OCI-LY1 (cell line): ENCODE measurements around the gene PICALM.

Experiments
- H2AFZ ChIP-seq: fragments of 200-600 bp; sonication (generic), shearing (Covaris generic); 2 replicates; pipeline ENCODE4 v1.6.0; 2014; ENCODE audit warnings: antibody characterized with exemption, mild to moderate bottlenecking, low read length
- H3F3A ChIP-seq: fragments of 200-600 bp; sonication (generic), shearing (Covaris generic); 2 replicates; pipeline ENCODE4 v1.6.0; 2014; ENCODE audit warnings: mild to moderate bottlenecking, antibody characterized with exemption, low read length, moderate library complexity; ENCODE audit not compliant: insufficient read depth
- H3K27ac ChIP-seq: fragments of 200-600 bp; sonication (generic); 2 replicates; pipeline ENCODE4 v1.5.1; 2014; ENCODE audit warnings: low read length, mixed run types, mild to moderate bottlenecking, low read depth; ENCODE audit not compliant: poor library complexity, severe bottlenecking
- H3K27me3 ChIP-seq: fragments of 200-600 bp; sonication (generic); 2 replicates; pipeline ENCODE4 v1.6.0; 2014; ENCODE audit warnings: antibody characterized with exemption, mild to moderate bottlenecking, low read length, moderate library complexity; ENCODE audit not compliant: insufficient read depth
- H3K36me3 ChIP-seq: fragments of 200-600 bp; sonication (generic); 2 replicates; pipeline ENCODE4 v1.6.1; 2014; ENCODE audit warnings: mild to moderate bottlenecking, antibody characterized with exemption, low read length, moderate library complexity, mixed read lengths; ENCODE audit not compliant: insufficient read depth
- H3K4me1 ChIP-seq: fragments of 200-600 bp; sonication (generic); 2 replicates; pipeline ENCODE4 v1.5.1; 2014; ENCODE audit warnings: mild to moderate bottlenecking, low read length, moderate library complexity; ENCODE audit not compliant: insufficient read depth, severe bottlenecking
- H3K4me2 ChIP-seq: fragments of 200-600 bp; sonication (generic), shearing (Covaris generic); 2 replicates; pipeline ENCODE4 v1.6.1; 2014; ENCODE audit warnings: low read length
- H3K4me3 ChIP-seq: fragments of 200-600 bp; sonication (generic); 2 replicates; pipeline ENCODE4 v1.5.1; 2014; ENCODE audit warnings: low read length, low read depth, mild to moderate bottlenecking, mixed read lengths; ENCODE audit not compliant: poor library complexity, severe bottlenecking
- H3K79me2 ChIP-seq: fragments of 200-600 bp; shearing (Covaris generic); 2 replicates; pipeline ENCODE4 v1.6.1; 2016; ENCODE audit warnings: mixed run types, low read length, mixed read lengths; ENCODE audit not compliant: insufficient read depth
- H3K9ac ChIP-seq: fragments of 200-600 bp; sonication (generic), shearing (Covaris generic); 2 replicates; pipeline ENCODE4 v1.6.1; 2014; ENCODE audit warnings: mild to moderate bottlenecking, low read length, mixed read lengths
- H3K9me2 ChIP-seq: fragments of 200-600 bp; sonication (generic), shearing (Covaris generic); 2 replicates; pipeline ENCODE4 v1.6.1; 2014; ENCODE audit warnings: low read depth, mild to moderate bottlenecking, low read length, mixed read lengths
- H3K9me3 ChIP-seq: fragments of 200-600 bp; shearing (Covaris generic); 2 replicates; pipeline ENCODE4 v1.6.1; 2014; ENCODE audit warnings: low read length, mixed read lengths
- H4K20me1 ChIP-seq: fragments of 200-600 bp; sonication (generic), shearing (Covaris generic); 2 replicates; pipeline ENCODE4 v1.6.0; 2016; ENCODE audit warnings: mild to moderate bottlenecking, low read length; ENCODE audit not compliant: insufficient read depth
- CTCF ChIP-seq: fragments of 200-600 bp; sonication (generic), shearing (Covaris generic); IDR thresholded peaks from 2 replicates; pipeline ENCODE4 v1.5.1; 2017; ENCODE audit warnings: mild to moderate bottlenecking, antibody characterized with exemption, low read length, moderate library complexity, mixed read lengths
- EZH2 ChIP-seq: fragments of 200-600 bp; sonication (generic), shearing (Covaris generic); IDR thresholded peaks from 2 replicates; pipeline ENCODE4 v1.8.0; 2017; ENCODE audit warnings: borderline replicate concordance, mixed run types, mild to moderate bottlenecking, antibody characterized with exemption, low read length, moderate library complexity, mixed read lengths

Gene PICALM

DNA sequence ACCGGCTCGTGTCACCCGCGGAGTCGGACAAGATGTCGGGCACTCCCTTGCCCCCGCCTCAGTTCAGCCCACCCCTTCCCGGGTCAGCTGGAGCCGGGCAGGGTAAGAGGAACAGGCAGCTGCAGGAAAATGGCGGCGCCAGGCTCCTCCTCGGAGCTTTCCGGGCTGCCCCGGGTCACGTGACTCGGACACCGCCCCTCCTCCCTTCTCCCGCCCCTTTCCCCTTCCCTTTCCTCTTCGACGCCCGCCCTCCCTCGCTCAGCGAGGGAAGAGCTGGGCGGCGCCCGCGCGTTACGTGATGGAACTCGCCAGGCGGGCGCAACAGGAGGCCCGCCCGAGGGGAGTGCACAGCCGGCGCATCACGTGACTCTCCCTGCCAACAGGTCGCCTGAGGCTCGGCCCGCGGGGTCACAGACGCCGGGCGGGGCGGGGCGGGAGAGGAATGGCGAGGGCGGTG, at the start of gene PICALM:
PICALM (minus strand) TSS at position 134 of the 457 bp plus-strand sequence. CDS start 304 bp downstream, outside the sequence.
- Histone ChIP-seq H3K9me2 (no peaks in the 10 kb centered on the region), H3K27ac (peak within 1 kb of the TSS; percentile 86), H3K27me3 (no peaks in the 10 kb centered on the region), H3K9me3 (no peaks in the 10 kb centered on the region), H3F3A (0 out of 2 replicates have a peak, but pooled peaks cover 3% of the 10 kb centered on the region), H3K36me3 (no peaks in the 10 kb centered on the region), H2AFZ (peak within 1 kb of the TSS; percentile 76), H3K4me2 (peak within 1 kb of the TSS; percentile 81), H4K20me1 (no peaks in the 10 kb centered on the region), H3K79me2 (peaks cover 44% of the 10 kb centered on the region), H3K4me3 (peak within 1 kb of the TSS; percentile 75), H3K9ac (peak within 1 kb of the TSS; percentile 80), H3K4me1 (peaks cover 34% of the 10 kb centered on the region)
- TF ChIP-seq CTCF, result no peak
- no peak for TF ChIP-seq EZH2

- no peaks in the 10 kb centered on the region for H3K9me3 ChIP-seq
- no peak overlapping the region for H3K27ac ChIP-seq
- no peaks in the 10 kb centered on the region for H3F3A ChIP-seq
- H3K36me3 ChIP-seq, result no peaks in the 10 kb centered on the region; the same call in 1 of the 2 replicates
- H3K4me3 ChIP-seq, result no peak overlapping the region
- H3K79me2 ChIP-seq, result no peaks in the 10 kb centered on the region
- no peak for TF ChIP-seq EZH2
- no peak for TF ChIP-seq CTCF
- no peaks in the 10 kb centered on the region for H3K9me2 ChIP-seq
- H2AFZ ChIP-seq, result no peak overlapping the region
- no peaks in the 10 kb centered on the region for H4K20me1 ChIP-seq
- no peak overlapping the region for H3K9ac ChIP-seq
- H3K4me1 ChIP-seq, result no peaks in the 10 kb centered on the region
- H3K27me3 ChIP-seq, result no peaks in the 10 kb centered on the region
- no peak overlapping the region for H3K4me2 ChIP-seq
Measured at GRCh38 chr11:86118253-86118652, 49.4 kb upstream of the PICALM start.

DNA sequence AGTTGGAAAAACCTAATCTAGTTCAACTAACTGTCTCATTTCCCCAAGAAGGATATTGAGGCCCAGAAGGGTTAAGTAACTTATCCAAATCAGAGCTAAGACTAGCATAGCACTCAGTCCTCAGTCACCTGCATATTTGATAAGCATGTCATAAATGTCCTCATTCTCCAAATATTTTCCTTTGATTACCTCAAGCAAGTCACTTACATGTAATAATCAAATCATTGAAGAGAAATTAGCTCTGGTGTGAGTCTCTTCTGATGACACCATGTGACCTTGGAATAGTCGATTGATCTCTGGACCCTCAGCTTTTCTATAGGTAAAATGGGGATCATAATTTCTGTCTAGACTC, 48.8 kb upstream of the PICALM start:
- Histone ChIP-seq H3K4me2 (no peak overlapping the region), H3K9me2 (no peaks in the 10 kb centered on the region), H3K27ac (no peak overlapping the region), H2AFZ (no peak overlapping the region), H3K4me1 (no peaks in the 10 kb centered on the region), H3K36me3 (no peaks in the 10 kb centered on the region; the same call in 1 of the 2 replicates), H3F3A (no peaks in the 10 kb centered on the region), H3K79me2 (no peaks in the 10 kb centered on the region), H4K20me1 (no peaks in the 10 kb centered on the region), H3K27me3 (no peaks in the 10 kb centered on the region), H3K9ac (no peak overlapping the region), H3K9me3 (no peaks in the 10 kb centered on the region), H3K4me3 (no peak overlapping the region)
- no peak for TF ChIP-seq EZH2
- TF ChIP-seq CTCF, result no peak
